HepG2 (cell line): ENCODE measurements around the gene SERINC5. TPM values are rescaled to one million over a fixed set of nuclear protein-coding genes. Genes with fewer than 3 reads are reported as not detected.
A peak's percentile ranks its signal among the peaks of the same experiment; 100 is the strongest.

Source experiments
- ATAC-seq: fragments of 200-7000 bp; cut with Tn5 transposase; 3 replicates; pipeline ENCODE4 v1.9.1; 2020; ENCODE audit warnings: mild to moderate bottlenecking, moderate library complexity
- BruUV-seq: library from RNA; stranded (reverse); fragments of 400-500 nt; replicated peaks from 2 replicates; lab custom pipeline; 2021; lab: Mats Ljungman, UMichigan
- CTCF ChIA-PET: fragments of 300-600 bp; formaldehyde crosslinking; extraction: SDS; loops from one replicate; lab custom pipeline; 2021; ENCODE audit warnings: low total read pairs, inconsistent platforms, low intra/inter-chr PET ratio; lab: Yijun Ruan, JAX
- POLR2A ChIA-PET: fragments of 350-600 bp; sonication (Branson Sonifier 250); formaldehyde crosslinking; loops from one replicate; lab custom pipeline; 2020; ENCODE audit warnings: antibody characterized with exemption, inconsistent platforms; lab: Yijun Ruan, JAX
- DNase-seq: peaks from one replicate; pipeline ENCODE4 v3.0.0-alpha.2; 2015; ENCODE audit warnings: low spot score
- FAIRE-seq: peaks from 3 replicates; lab custom pipeline; 2011; peaks lifted over from hg19 to GRCh38; lab: Jason Lieb, UNC
- H2AFZ ChIP-seq: one replicate; pipeline ENCODE4 v1.6.1; 2011; ENCODE audit warnings: low read length, inconsistent platforms
- H3K27ac ChIP-seq: fragments of 300-600 bp; 3 replicates; pipeline ENCODE4 v1.8.0; 2011; ENCODE audit warnings: mixed run types, mild to moderate bottlenecking, mixed read lengths, low read length, inconsistent platforms; ENCODE audit not compliant: insufficient read depth; ENCODE audit errors: extremely low read length
- H3K27me3 ChIP-seq, 2 experiments: fragments of 200-600 bp in 1 of 2; 2 replicates in 1 of 2; 3 replicates in 1 of 2; pipeline versions ENCODE4 v1.6.0 to v1.8.0; 2011; ENCODE audit warnings: low read length in 2 of 2, mild to moderate bottlenecking in 2 of 2, moderate library complexity in 2 of 2, inconsistent platforms in 1 of 2; ENCODE audit not compliant: insufficient read depth in 2 of 2, control insufficient read depth in 1 of 2
- H3K36me3 ChIP-seq, 2 experiments: fragments of 200-600 bp in 1 of 2; replicated peaks in 1 of 2; 2 replicates in 1 of 2; 3 replicates in 1 of 2; pipeline versions ENCODE4 v1.5.1 to v1.8.0; 2011; ENCODE audit warnings: low read length in 2 of 2, inconsistent platforms in 1 of 2; ENCODE audit not compliant: insufficient read depth in 2 of 2, control insufficient read depth in 1 of 2
- H3K4me1 ChIP-seq: 2 replicates; pipeline ENCODE4 v1.5.1; 2012; ENCODE audit warnings: low read length, inconsistent platforms; ENCODE audit not compliant: insufficient read depth
- H3K4me2 ChIP-seq: 2 replicates; pipeline ENCODE4 v1.6.0; 2011; ENCODE audit warnings: low read depth, low read length, inconsistent platforms
- H3K4me3 ChIP-seq, 3 experiments: fragments of 200-600 bp in 1 of 3; sonication (generic), shearing (Covaris generic) in 1 of 3; replicated peaks in 1 of 3; 2 replicates each; pipeline ENCODE4 v1.5.1; 2011 to 2016; ENCODE audit warnings: low read length in 3 of 3, inconsistent platforms in 2 of 3, low read depth in 2 of 3, mild to moderate bottlenecking in 2 of 3, control low read depth in 1 of 3, mixed read lengths in 1 of 3; ENCODE audit not compliant: insufficient read depth in 1 of 3
- H3K79me2 ChIP-seq: one replicate; pipeline ENCODE4 v1.6.1; 2011; ENCODE audit warnings: low read length, inconsistent platforms; ENCODE audit not compliant: insufficient read depth
- H3K9ac ChIP-seq: 2 replicates; pipeline ENCODE4 v1.6.0; 2011; ENCODE audit warnings: mild to moderate bottlenecking, low read depth, low read length, inconsistent platforms; ENCODE audit not compliant: insufficient read depth
- H3K9me3 ChIP-seq: 2 replicates; pipeline ENCODE4 v1.5.1; 2012; ENCODE audit warnings: mild to moderate bottlenecking, low read length
- H4K20me1 ChIP-seq: 2 replicates; pipeline ENCODE4 v1.6.0; 2011; ENCODE audit warnings: inconsistent platforms, mild to moderate bottlenecking, low read length, moderate library complexity; ENCODE audit not compliant: insufficient read depth
- ARNT2 ChIP-seq: sonication (generic); formaldehyde crosslinking; IDR thresholded peaks from 2 replicates; pipeline ENCODE4 v1.8.0; 2022; ENCODE audit warnings: mild to moderate bottlenecking, low read depth, missing genetic modification reagents, moderate library complexity
- BHLHE40 ChIP-seq: IDR thresholded peaks from 2 replicates; pipeline ENCODE4 v1.6.1; 2011; ENCODE audit warnings: low read length, improper control_type of control experiment
- CC2D1A ChIP-seq: sonication (generic); formaldehyde crosslinking; IDR thresholded peaks from 2 replicates; pipeline ENCODE4 v1.8.1; 2023; ENCODE audit warnings: mild to moderate bottlenecking, missing genetic modification reagents
- CEBPG ChIP-seq: IDR thresholded peaks from 2 replicates; pipeline ENCODE4 v1.6.1; 2016
- FOXP1 ChIP-seq, 2 experiments: fragments of 450-650 bp in 1 of 2; IDR thresholded peaks; 2 replicates each; pipeline ENCODE4 v1.6.1; 2017 to 2018; ENCODE audit warnings: antibody characterized with exemption in 1 of 2
- MIER3 ChIP-seq: IDR thresholded peaks from 2 replicates; pipeline ENCODE4 v1.6.1; 2016; ENCODE audit warnings: missing compliant biosample characterization, borderline replicate concordance
- PHF8 ChIP-seq: sonication (generic); formaldehyde crosslinking; IDR thresholded peaks from 2 replicates; pipeline ENCODE4 v1.5.0; 2020; ENCODE audit warnings: missing genetic modification reagents
- PPARG ChIP-seq: conservative IDR thresholded peaks from 2 replicates; pipeline ENCODE4 v1.6.1; 2016; ENCODE audit warnings: missing biosample characterization, missing genetic modification reagents
- REPIN1 ChIP-seq: sonication (generic); formaldehyde crosslinking; IDR thresholded peaks from 2 replicates; pipeline ENCODE4 v1.8.0; 2022; ENCODE audit warnings: missing genetic modification reagents, low read depth, mild to moderate bottlenecking, borderline replicate concordance
- SALL2 ChIP-seq: sonication (generic); formaldehyde crosslinking; IDR thresholded peaks from 2 replicates; pipeline ENCODE4 v1.8.1; 2023; ENCODE audit warnings: mild to moderate bottlenecking, missing genetic modification reagents, inconsistent platforms
- ZNF121 ChIP-seq: sonication (generic); formaldehyde crosslinking; IDR thresholded peaks from 2 replicates; pipeline ENCODE4 v1.5.0; 2020; ENCODE audit warnings: mild to moderate bottlenecking, missing genetic modification reagents
- ZNF317 ChIP-seq: sonication (generic); formaldehyde crosslinking; IDR thresholded peaks from 2 replicates; pipeline ENCODE4 v1.5.0; 2020; ENCODE audit warnings: mild to moderate bottlenecking, missing genetic modification reagents
- ZNF614 ChIP-seq: IDR thresholded peaks from 2 replicates; pipeline ENCODE4 v1.6.1; 2018; ENCODE audit warnings: missing biosample characterization, missing genetic modification reagents, inconsistent platforms, borderline replicate concordance
- ZNF788 ChIP-seq: sonication (generic); formaldehyde crosslinking; IDR thresholded peaks from 2 replicates; pipeline ENCODE4 v1.5.0; 2020; ENCODE audit warnings: mild to moderate bottlenecking, missing genetic modification reagents, borderline replicate concordance
- WGBS: methylation state at CpG from one replicate; pipeline ENCODE4 v1.1.6; 2017; ENCODE audit warnings: low lambda C conversion rate; 5-methylcytosine and 5-hydroxymethylcytosine counted together
- in situ Hi-C: cut with HindIII; loops from 2 replicates; pipeline ENCODE4 v1.10.0; 2017; ENCODE audit warnings: low pct_unique_long_range_greater_than_20kb; ENCODE audit not compliant: extremely low pct_ligation_motif_present
- intact Hi-C: fragments of 100-400 bp; cut with micrococcal nuclease; formaldehyde crosslinking; loops from one replicate; pipeline ENCODE4 v1.10.0; 2022; ENCODE audit not compliant: unreplicated experiment
- polyA plus RNA-seq, 8 experiments: library from polyadenylated mRNA; depleted of rRNA in 3 of 8; stranded (reverse) in 7 of 8; unstranded in 1 of 8; fragments of >200 nt; fragmentation: Illumina TruSeq in 4 of 8; extraction: Trizol in 4 of 8; gene quantifications; 2 replicates each; pipeline versions ENCODE4 v1.2.1 to v1.2.3, GENCODE V29; 2011 to 2016; ENCODE audit warnings: low read depth in 4 of 8, missing spikeins in 1 of 8, mixed read lengths in 1 of 8; ENCODE audit not compliant: insufficient read depth in 1 of 8
- total RNA-seq, 5 experiments: library from RNA; depleted of rRNA; stranded (reverse); fragments of >200 nt; fragmentation: Illumina TruSeq; extraction: Trizol; gene quantifications; 2 replicates each; pipeline ENCODE4 v1.2.3, GENCODE V29; 2016; ENCODE audit warnings: low read depth in 1 of 5
- TF ChIP-seq, protein P1 (sequence below): sonication (generic); formaldehyde crosslinking; IDR thresholded peaks from 2 replicates; pipeline ENCODE4 v1.5.0; 2020; ENCODE audit warnings: mild to moderate bottlenecking, missing genetic modification reagents
- TF ChIP-seq, protein P2 (sequence below): IDR thresholded peaks from 2 replicates; pipeline ENCODE4 v1.6.1; 2018; ENCODE audit warnings: missing genetic modification reagents
- TF ChIP-seq, protein P3 (sequence below): sonication (generic); formaldehyde crosslinking; IDR thresholded peaks from 2 replicates; pipeline ENCODE4 v1.5.0; 2020; ENCODE audit warnings: mild to moderate bottlenecking, low read depth, missing genetic modification reagents, borderline replicate concordance

Gene SERINC5
- total and polyA plus RNA-seq, 2 of the 13 experiments (the other 11 are each of a cell fraction or from before 2014, with no cell fraction given) = 17.3 to 22.8 TPM

GRCh38 chr5:80204808-80205614, 50.8 kb downstream of the SERINC5 start:
- peaks cover 49% of the 10 kb centered on the region for H3K79me2 ChIP-seq
- ATAC-seq = peak; percentile 95
- peak overlapping the region; percentile 69 for H3K4me2 ChIP-seq
- H4K20me1 ChIP-seq = no peaks in the 10 kb centered on the region
- intact Hi-C loops (loop anchor here (1.0 to 2.0 kb wide), 4 partner anchors 21 to 113 kb away; no protein-coding TSS in a partner anchor), in situ Hi-C loops (no loop called here)
- peak overlapping the region; percentile 5 to 39 (median 19); a peak in 2 of 6 replicates for H3K4me3 ChIP-seq
- no peaks in the 10 kb centered on the region for H3K27me3 ChIP-seq
- WGBS = 7% methylated on average over 10 of the region's 10 CpGs
- peak overlapping the region; percentile 52 for H3K9ac ChIP-seq
- peak overlapping the region; percentile 58 for H3K27ac ChIP-seq
- H3K9me3 ChIP-seq = no peaks in the 10 kb centered on the region
- POLR2A ChIA-PET = interaction anchor here (0.8 to 3.6 kb wide), 19 partner anchors 8 to 113 kb away, joined by 3 to 52 read pairs (median 6); partner anchors contain the start of gene SERINC5
- FAIRE-seq = peak; percentile 90
- H3K36me3 ChIP-seq = peaks cover 2 to 19% of the 10 kb centered on the region in 2 experiments
- no peak overlapping the region for H2AFZ ChIP-seq
- peak; percentile 95 for DNase-seq
- CTCF ChIA-PET = no interaction called here
- no TSS peak for BruUV-seq
- H3K4me1 ChIP-seq = peaks cover 66% of the 10 kb centered on the region
- TF ChIP-seq MIER3 (CRISPR knock-in tag) (peak; percentile 61; the same call in 1 of the 2 replicates), ZNF317 (CRISPR knock-in tag) (0 out of 2 replicates have a peak, but pooled peaks have one; percentile 15), ZNF121 (CRISPR knock-in tag) (peak; percentile 48; the same call in 1 of the 2 replicates), REPIN1 (peak; percentile 58; the same call in 1 of the 2 replicates), CEBPG (CRISPR knock-in tag) (peak; percentile 81), ZNF788 (peak; percentile 74; the same call in 1 of the 2 replicates), ARNT2 (CRISPR knock-in tag) (0 out of 2 replicates have a peak, but pooled peaks have one; percentile 51), CC2D1A (CRISPR knock-in tag) (0 out of 2 replicates have a peak, but pooled peaks have one; percentile 41), PPARG (peak; percentile 84), FOXP1 (IDR thresholded peaks at IDR 0.05) (no peak), FOXP1 (CRISPR knock-in tag; IDR thresholded peaks at IDR 0.05) (peak; percentile 94), BHLHE40 (peak; percentile 61), PHF8 (peak; percentile 45; the same call in 1 of the 2 replicates), SALL2 (CRISPR knock-in tag) (0 out of 2 replicates have a peak, but pooled peaks have one; percentile 67), ZNF614 (no peak)
- TF ChIP-seq, protein P1, sequence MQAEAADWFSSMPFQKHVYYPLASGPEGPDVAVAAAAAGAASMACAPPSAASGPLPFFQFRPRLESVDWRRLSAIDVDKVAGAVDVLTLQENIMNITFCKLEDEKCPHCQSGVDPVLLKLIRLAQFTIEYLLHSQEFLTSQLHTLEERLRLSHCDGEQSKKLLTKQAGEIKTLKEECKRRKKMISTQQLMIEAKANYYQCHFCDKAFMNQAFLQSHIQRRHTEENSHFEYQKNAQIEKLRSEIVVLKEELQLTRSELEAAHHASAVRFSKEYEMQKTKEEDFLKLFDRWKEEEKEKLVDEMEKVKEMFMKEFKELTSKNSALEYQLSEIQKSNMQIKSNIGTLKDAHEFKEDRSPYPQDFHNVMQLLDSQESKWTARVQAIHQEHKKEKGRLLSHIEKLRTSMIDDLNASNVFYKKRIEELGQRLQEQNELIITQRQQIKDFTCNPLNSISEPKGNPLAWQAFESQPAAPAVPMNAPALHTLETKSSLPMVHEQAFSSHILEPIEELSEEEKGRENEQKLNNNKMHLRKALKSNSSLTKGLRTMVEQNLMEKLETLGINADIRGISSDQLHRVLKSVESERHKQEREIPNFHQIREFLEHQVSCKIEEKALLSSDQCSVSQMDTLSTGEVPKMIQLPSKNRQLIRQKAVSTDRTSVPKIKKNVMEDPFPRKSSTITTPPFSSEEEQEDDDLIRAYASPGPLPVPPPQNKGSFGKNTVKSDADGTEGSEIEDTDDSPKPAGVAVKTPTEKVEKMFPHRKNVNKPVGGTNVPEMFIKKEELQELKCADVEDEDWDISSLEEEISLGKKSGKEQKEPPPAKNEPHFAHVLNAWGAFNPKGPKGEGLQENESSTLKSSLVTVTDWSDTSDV (CRISPR knock-in tag) = no peak
- TF ChIP-seq, protein P2, sequence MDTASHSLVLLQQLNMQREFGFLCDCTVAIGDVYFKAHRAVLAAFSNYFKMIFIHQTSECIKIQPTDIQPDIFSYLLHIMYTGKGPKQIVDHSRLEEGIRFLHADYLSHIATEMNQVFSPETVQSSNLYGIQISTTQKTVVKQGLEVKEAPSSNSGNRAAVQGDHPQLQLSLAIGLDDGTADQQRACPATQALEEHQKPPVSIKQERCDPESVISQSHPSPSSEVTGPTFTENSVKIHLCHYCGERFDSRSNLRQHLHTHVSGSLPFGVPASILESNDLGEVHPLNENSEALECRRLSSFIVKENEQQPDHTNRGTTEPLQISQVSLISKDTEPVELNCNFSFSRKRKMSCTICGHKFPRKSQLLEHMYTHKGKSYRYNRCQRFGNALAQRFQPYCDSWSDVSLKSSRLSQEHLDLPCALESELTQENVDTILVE = peak; percentile 74; the same call in 1 of the 2 replicates
- TF ChIP-seq, protein P3, sequence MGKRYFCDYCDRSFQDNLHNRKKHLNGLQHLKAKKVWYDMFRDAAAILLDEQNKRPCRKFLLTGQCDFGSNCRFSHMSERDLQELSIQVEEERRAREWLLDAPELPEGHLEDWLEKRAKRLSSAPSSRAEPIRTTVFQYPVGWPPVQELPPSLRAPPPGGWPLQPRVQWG = no peak
